NT2/D1 (cell line): ENCODE measurements around the gene ERC1.
"Not testable (repeated sequence)": the region's sequence is repeated elsewhere in the genome, so short reads cannot be mapped to it uniquely, and the experiment has no call there.

Experiments
- DNase-seq: peaks from one replicate; pipeline ENCODE4 v3.0.0-alpha.2; 2011; ENCODE audit warnings: low read depth, low spot score
- H3K27me3 ChIP-seq: 2 replicates; pipeline ENCODE4 v1.6.0; 2011; ENCODE audit warnings: mild to moderate bottlenecking; ENCODE audit not compliant: insufficient read length, insufficient read depth
- H3K36me3 ChIP-seq: 2 replicates; pipeline ENCODE4 v1.6.1; 2011; ENCODE audit warnings: mild to moderate bottlenecking, low read length, mixed read lengths; ENCODE audit not compliant: insufficient read depth, insufficient read length
- H3K4me1 ChIP-seq: 2 replicates; pipeline ENCODE4 v1.5.1; 2011; ENCODE audit not compliant: insufficient read depth, insufficient read length
- H3K4me3 ChIP-seq: 2 replicates; pipeline ENCODE4 v1.5.1; 2011; ENCODE audit warnings: low read depth; ENCODE audit not compliant: insufficient read length
- H3K9ac ChIP-seq: 2 replicates; pipeline ENCODE4 v1.6.0; 2011; ENCODE audit warnings: low read depth; ENCODE audit not compliant: insufficient read length
- H3K9me3 ChIP-seq: 2 replicates; pipeline ENCODE4 v1.5.1; 2011; ENCODE audit warnings: mild to moderate bottlenecking, low read length; ENCODE audit not compliant: insufficient read depth
- SUZ12 ChIP-seq: IDR thresholded peaks from 2 replicates; pipeline ENCODE4 v1.6.1; 2011; ENCODE audit not compliant: insufficient read length, insufficient read depth; ENCODE audit errors: extremely low read depth
- YY1 ChIP-seq: IDR thresholded peaks from 2 replicates; pipeline ENCODE4 v1.6.1; 2011; ENCODE audit not compliant: insufficient read length, insufficient read depth
- ZNF274 ChIP-seq: IDR thresholded peaks from 2 replicates; pipeline ENCODE4 v1.6.1; 2011; ENCODE audit warnings: mild to moderate bottlenecking, low read depth, low read length

The ERC1 gene

GRCh38 chr12:1130571-1130970 lies 139.5 kb downstream of the ERC1 start:
- Histone ChIP-seq H3K27me3 (no peaks in the 10 kb centered on the region), H3K4me1 (no peaks in the 10 kb centered on the region), H3K36me3 (peaks cover 5% of the 10 kb centered on the region), H3K4me3 (no peak overlapping the region), H3K9me3 (no peaks in the 10 kb centered on the region), H3K9ac (no peak overlapping the region)
- TF ChIP-seq SUZ12 (no peak), ZNF274 (no peak), YY1 (no peak)
- no peak for DNase-seq

DNA sequence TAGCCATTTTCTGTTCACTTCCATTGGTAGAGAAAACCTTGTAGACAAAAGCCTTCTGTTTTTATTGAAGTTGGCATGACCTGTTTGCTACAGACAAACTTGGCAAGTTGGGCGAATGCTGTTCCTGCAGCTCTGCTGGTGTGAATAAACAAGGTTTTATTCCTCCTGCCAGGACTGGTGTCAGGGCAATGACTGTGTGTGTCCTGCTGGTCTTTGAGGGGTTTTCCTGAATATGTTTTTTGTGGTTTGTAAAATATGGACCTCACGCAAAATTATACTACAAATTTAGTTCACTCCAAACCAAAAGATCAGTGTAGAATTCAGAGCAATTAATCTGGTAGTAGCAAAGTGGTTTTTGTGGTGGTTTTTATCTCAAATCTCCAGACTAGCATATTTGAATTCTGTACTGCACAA lies 140.8 kb downstream of the ERC1 start:
- H3K27me3 ChIP-seq = no peaks in the 10 kb centered on the region
- TF ChIP-seq YY1 (no peak), SUZ12 (no peak), ZNF274 (no peak)
- no peaks in the 10 kb centered on the region for H3K4me1 ChIP-seq
- DNase-seq = no peak
- peaks cover 5% of the 10 kb centered on the region for H3K36me3 ChIP-seq
- no peak overlapping the region for H3K4me3 ChIP-seq
- H3K9ac ChIP-seq = no peak overlapping the region
- no peaks in the 10 kb centered on the region for H3K9me3 ChIP-seq

DNA sequence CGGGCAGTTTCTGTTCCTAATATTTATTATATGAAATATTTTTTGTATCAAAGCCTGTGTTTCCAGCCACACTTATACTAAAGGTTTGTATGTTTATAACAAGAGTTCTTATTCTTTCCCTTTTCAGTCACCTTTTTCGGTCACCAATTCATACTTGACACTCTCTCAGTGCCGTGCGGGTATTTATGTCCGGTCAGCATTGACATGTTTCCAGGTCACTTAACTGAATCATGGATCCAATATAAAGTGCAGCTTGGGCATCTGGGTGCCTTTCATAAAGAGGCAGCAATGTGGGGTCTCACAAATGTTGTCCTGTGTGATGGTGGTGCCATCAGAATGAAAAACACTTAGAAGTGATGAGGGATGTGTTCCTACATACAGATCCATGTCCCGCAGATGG lies 141.3 kb downstream of the ERC1 start:
- Histone ChIP-seq H3K4me1 (no peaks in the 10 kb centered on the region), H3K36me3 (peaks cover 5% of the 10 kb centered on the region), H3K27me3 (no peaks in the 10 kb centered on the region), H3K9ac (no peak overlapping the region), H3K9me3 (no peaks in the 10 kb centered on the region), H3K4me3 (no peak overlapping the region)
- DNase-seq = no peak
- TF ChIP-seq SUZ12 (no peak), YY1 (no peak), ZNF274 (no peak)

DNA sequence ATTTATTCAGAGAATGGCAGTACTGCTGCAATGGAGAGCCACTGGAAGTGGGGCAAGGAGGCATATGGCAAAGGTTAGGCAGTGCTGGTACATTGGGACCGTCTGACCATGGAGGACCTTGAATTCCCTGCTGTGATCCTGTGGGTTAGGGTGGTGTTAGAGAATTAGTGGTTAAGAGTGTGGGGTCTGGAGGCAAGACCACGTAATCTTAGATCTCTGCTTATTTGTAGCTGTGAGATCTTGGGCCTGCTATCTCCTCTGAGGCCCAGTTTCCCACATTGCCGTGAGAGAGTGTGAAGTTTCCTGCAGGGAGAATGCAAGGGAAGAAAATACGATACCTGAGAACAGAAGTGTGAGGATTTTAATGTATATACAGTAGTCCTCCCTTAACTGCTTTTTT lies 147.7 kb downstream of the ERC1 start:
- no peak for DNase-seq
- H3K9ac ChIP-seq = no peak overlapping the region
- H3K27me3 ChIP-seq = no peaks in the 10 kb centered on the region
- H3K36me3 ChIP-seq = peaks cover 22% of the 10 kb centered on the region
- no peaks in the 10 kb centered on the region for H3K4me1 ChIP-seq
- H3K9me3 ChIP-seq = no peaks in the 10 kb centered on the region
- TF ChIP-seq YY1 (no peak), ZNF274 (no peak), SUZ12 (no peak)
- no peak overlapping the region for H3K4me3 ChIP-seq

GRCh38 chr12:1146758-1147157 lies 155.7 kb downstream of the ERC1 start:
- H3K9ac ChIP-seq, H3K4me1 ChIP-seq, DNase-seq, H3K9me3 ChIP-seq, H3K27me3 ChIP-seq, H3K4me3 ChIP-seq: not testable (repeated sequence)
- peaks cover 15% of the 10 kb centered on the region for H3K36me3 ChIP-seq

- H3K4me3 ChIP-seq = no peak overlapping the region
- no peak for DNase-seq
- TF ChIP-seq ZNF274 (no peak), SUZ12 (no peak), YY1 (no peak)
These were observed 156.8 kb downstream of the ERC1 start for GRCh38 chr12:1147821-1148220.

DNA sequence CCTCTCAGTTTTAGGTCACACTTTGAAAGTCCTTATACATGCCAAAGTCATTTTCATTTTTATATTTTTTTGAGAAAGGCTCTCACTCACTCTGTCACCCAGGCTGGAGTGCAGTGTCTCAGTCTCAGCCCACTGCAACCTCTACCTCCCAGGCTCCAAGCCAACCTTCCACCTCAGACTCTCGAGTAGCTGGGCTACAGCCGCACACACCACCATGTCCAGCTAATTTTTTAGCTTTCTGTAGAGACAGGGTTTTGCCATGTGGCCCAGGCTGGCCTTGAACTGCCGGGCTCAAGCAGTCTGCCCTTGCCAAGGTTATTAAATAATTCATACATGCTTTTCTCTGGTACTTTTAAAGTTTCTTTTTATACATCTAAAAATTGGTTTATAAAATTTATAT lies 166.0 kb downstream of the ERC1 start:
- Histone ChIP-seq H3K27me3 (no peaks in the 10 kb centered on the region), H3K4me1 (no peaks in the 10 kb centered on the region), H3K9me3 (no peaks in the 10 kb centered on the region), H3K4me3 (no peak overlapping the region), H3K36me3 (peaks cover 18% of the 10 kb centered on the region), H3K9ac (no peak overlapping the region)
- no peak for DNase-seq
- no peak for TF ChIP-seq SUZ12
- no peak for TF ChIP-seq ZNF274
- TF ChIP-seq YY1 = no peak

More at GRCh38 chr12:1147821-1148220, 156.8 kb downstream of the ERC1 start:
- Histone ChIP-seq H3K36me3 (peaks cover 15% of the 10 kb centered on the region), H3K4me1 (no peaks in the 10 kb centered on the region), H3K27me3 (no peaks in the 10 kb centered on the region), H3K9ac (no peak overlapping the region), H3K9me3 (no peaks in the 10 kb centered on the region)

GRCh38 chr12:1161197-1161596 lies 170.2 kb downstream of the ERC1 start:
- no peaks in the 10 kb centered on the region for H3K4me1 ChIP-seq
- no peaks in the 10 kb centered on the region for H3K9me3 ChIP-seq
- no peak for DNase-seq
- TF ChIP-seq ZNF274 (no peak), SUZ12 (no peak), YY1 (no peak)
- peaks cover 7% of the 10 kb centered on the region for H3K36me3 ChIP-seq
- no peaks in the 10 kb centered on the region for H3K27me3 ChIP-seq
- no peak overlapping the region for H3K4me3 ChIP-seq
- H3K9ac ChIP-seq = no peak overlapping the region
